DOHH2 (cell line): Measurements from ENCODE around the gene MGAT4B.

Source experiments
- H3F3A ChIP-seq: fragments of 200-600 bp; sonication (generic), shearing (Covaris generic); 2 replicates; pipeline ENCODE4 v1.6.0; 2016; ENCODE audit warnings: antibody characterized with exemption, mild to moderate bottlenecking; ENCODE audit not compliant: control insufficient read depth, insufficient read depth
- H3K27ac ChIP-seq: fragments of 200-600 bp; sonication (generic); 2 replicates; pipeline ENCODE4 v1.5.1; 2014; ENCODE audit warnings: low read depth, mild to moderate bottlenecking, low read length, moderate library complexity
- H3K27me3 ChIP-seq: fragments of 200-600 bp; sonication (generic); 2 replicates; pipeline ENCODE4 v1.6.1; 2014; ENCODE audit warnings: mild to moderate bottlenecking, low read length, mixed read lengths; ENCODE audit not compliant: control insufficient read depth
- H3K36me3 ChIP-seq: fragments of 200-600 bp; sonication (generic); 2 replicates; pipeline ENCODE4 v1.6.1; 2014; ENCODE audit warnings: mild to moderate bottlenecking, low read length, moderate library complexity, mixed read lengths; ENCODE audit not compliant: control insufficient read depth
- H3K4me1 ChIP-seq: fragments of 200-600 bp; sonication (generic); 2 replicates; pipeline ENCODE4 v1.6.1; 2014; ENCODE audit warnings: mild to moderate bottlenecking, low read length, mixed read lengths; ENCODE audit not compliant: control insufficient read depth
- H3K4me2 ChIP-seq: fragments of 200-600 bp; sonication (generic); 2 replicates; pipeline ENCODE4 v1.6.0; 2014; ENCODE audit warnings: mild to moderate bottlenecking, low read length, moderate library complexity
- H3K4me3 ChIP-seq: fragments of 200-600 bp; sonication (generic); 2 replicates; pipeline ENCODE4 v1.5.1; 2014; ENCODE audit warnings: mild to moderate bottlenecking, low read length, mixed read lengths
- H3K79me2 ChIP-seq: fragments of 200-600 bp; sonication (generic); 2 replicates; pipeline ENCODE4 v1.6.1; 2014; ENCODE audit warnings: mild to moderate bottlenecking, low read length, mixed read lengths; ENCODE audit not compliant: control insufficient read depth
- H3K9me2 ChIP-seq: fragments of 200-600 bp; sonication (generic); replicated peaks from 2 replicates; pipeline ENCODE4 v1.6.1; 2014; ENCODE audit warnings: mild to moderate bottlenecking, low read length, mixed read lengths; ENCODE audit not compliant: control insufficient read depth
- H3K9me3 ChIP-seq: fragments of 200-600 bp; sonication (generic); 2 replicates; pipeline ENCODE4 v1.6.1; 2014; ENCODE audit warnings: antibody characterized with exemption, low read length, mixed read lengths; ENCODE audit not compliant: control insufficient read depth, insufficient read depth
- H4K20me1 ChIP-seq: fragments of 200-600 bp; sonication (generic); 2 replicates; pipeline ENCODE4 v1.6.0; 2014; ENCODE audit warnings: low read depth, mild to moderate bottlenecking, antibody characterized with exemption, low read length, moderate library complexity; ENCODE audit not compliant: control insufficient read depth, insufficient read depth
- EZH2phosphoT487 ChIP-seq: fragments of 200-600 bp; sonication (generic); IDR thresholded peaks from 2 replicates; pipeline ENCODE4 v1.6.1; 2017; ENCODE audit warnings: borderline replicate concordance, mild to moderate bottlenecking, antibody characterized with exemption, low read length, moderate library complexity, mixed read lengths
- TF ChIP-seq, protein P1 (sequence below): fragments of 200-600 bp; sonication (generic); IDR thresholded peaks from one replicate; pipeline ENCODE4 v1.5.1; 2014; ENCODE audit warnings: antibody characterized with exemption, mild to moderate bottlenecking, low read depth, low read length; ENCODE audit not compliant: poor library complexity, severe bottlenecking

Gene MGAT4B

DNA sequence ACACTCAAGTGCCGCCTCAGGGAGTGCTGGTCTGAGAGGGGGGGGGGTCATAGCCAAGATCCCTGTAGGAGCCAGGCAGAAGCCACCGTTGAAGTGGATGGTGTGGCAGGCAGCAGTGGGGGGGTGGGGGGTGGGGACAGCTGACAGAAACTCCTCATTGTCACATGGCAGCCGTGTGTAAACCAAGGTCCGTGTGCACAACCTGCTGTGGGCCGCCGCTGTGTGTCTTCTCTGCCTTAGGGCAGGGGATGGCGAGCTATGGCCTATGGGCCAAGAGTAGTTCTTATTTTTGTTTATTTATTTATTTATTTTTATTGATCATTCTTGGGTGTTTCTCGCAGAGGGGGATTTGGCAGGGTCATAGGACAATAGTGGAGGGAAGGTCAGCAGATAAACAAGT lies 27.5 kb upstream of the MGAT4B start:
- TF ChIP-seq, protein P1, sequence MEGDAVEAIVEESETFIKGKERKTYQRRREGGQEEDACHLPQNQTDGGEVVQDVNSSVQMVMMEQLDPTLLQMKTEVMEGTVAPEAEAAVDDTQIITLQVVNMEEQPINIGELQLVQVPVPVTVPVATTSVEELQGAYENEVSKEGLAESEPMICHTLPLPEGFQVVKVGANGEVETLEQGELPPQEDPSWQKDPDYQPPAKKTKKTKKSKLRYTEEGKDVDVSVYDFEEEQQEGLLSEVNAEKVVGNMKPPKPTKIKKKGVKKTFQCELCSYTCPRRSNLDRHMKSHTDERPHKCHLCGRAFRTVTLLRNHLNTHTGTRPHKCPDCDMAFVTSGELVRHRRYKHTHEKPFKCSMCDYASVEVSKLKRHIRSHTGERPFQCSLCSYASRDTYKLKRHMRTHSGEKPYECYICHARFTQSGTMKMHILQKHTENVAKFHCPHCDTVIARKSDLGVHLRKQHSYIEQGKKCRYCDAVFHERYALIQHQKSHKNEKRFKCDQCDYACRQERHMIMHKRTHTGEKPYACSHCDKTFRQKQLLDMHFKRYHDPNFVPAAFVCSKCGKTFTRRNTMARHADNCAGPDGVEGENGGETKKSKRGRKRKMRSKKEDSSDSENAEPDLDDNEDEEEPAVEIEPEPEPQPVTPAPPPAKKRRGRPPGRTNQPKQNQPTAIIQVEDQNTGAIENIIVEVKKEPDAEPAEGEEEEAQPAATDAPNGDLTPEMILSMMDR: no peak
- TF ChIP-seq EZH2phosphoT487: no peak
- Histone ChIP-seq H3K9me3 (no peaks in the 10 kb centered on the region), H3K27ac (no peak overlapping the region), H4K20me1 (no peaks in the 10 kb centered on the region), H3K79me2 (no peaks in the 10 kb centered on the region), H3K4me3 (no peak overlapping the region), H3K4me1 (no peaks in the 10 kb centered on the region), H3F3A (no peaks in the 10 kb centered on the region), H3K9me2 (no peaks in the 10 kb centered on the region), H3K36me3 (peaks cover 53% of the 10 kb centered on the region), H3K4me2 (no peak overlapping the region), H3K27me3 (no peaks in the 10 kb centered on the region)

DNA sequence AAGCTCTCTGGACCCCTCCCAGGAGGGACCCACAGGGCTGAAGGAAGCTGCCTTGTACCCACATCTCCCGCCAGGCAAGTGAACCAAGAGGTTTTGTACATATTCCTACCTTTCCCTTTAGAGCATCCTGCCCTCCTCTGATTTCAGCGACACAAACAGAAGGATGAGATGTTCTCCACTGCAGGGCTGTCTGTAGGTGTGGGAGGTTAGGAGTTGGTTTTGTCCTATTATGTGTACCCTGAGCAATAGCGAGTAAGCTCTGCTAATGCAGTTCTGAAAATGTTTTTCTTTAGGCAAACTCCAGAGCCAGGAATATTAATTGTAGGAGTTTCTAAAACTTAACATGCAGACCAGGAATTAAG lies 27.0 kb upstream of the MGAT4B start:
- H3K9me3 ChIP-seq: no peaks in the 10 kb centered on the region
- H3F3A ChIP-seq: no peaks in the 10 kb centered on the region
- H3K27me3 ChIP-seq: no peaks in the 10 kb centered on the region
- H3K36me3 ChIP-seq: peaks cover 57% of the 10 kb centered on the region
- no peaks in the 10 kb centered on the region for H3K4me1 ChIP-seq
- TF ChIP-seq, protein P1: no peak
- TF ChIP-seq EZH2phosphoT487: no peak
- H3K4me3 ChIP-seq: no peak overlapping the region
- no peak overlapping the region for H3K27ac ChIP-seq
- H3K9me2 ChIP-seq: no peaks in the 10 kb centered on the region
- H4K20me1 ChIP-seq: no peaks in the 10 kb centered on the region
- H3K79me2 ChIP-seq: no peaks in the 10 kb centered on the region
- no peak overlapping the region for H3K4me2 ChIP-seq

DNA sequence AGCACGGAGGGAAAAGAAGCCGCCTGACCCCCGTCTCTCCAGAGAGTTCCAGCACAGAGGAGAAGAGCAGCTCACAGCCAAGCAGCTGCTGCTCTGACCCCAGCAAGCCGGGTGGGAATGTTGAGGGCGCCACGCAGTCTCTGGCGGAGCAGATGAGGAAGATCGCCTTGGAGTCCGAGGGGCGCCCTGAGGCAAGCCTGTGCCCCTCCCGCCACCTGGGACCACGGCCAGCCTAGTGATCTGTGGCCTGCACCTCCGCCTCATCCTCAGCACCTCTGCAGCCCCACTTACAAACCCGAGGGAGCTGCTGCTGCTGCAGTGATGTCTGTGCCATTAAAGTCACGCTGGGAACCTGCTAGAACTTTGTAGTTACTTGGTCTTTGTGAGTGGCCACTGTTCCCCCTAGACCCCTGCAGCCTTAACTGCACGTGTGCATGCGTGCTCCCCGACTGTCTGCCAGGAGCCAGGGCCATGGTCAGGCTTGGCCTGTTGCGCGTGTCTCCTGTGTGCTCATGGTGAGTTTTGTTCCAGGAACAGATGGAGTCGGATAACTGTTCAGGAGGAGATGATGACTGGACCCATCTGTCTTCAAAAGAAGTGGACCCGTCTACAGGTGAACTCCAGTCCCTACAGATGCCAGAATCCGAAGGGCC lies 26.5 kb upstream of the MGAT4B start:
- Histone ChIP-seq H3K4me3 (no peak overlapping the region), H3K79me2 (no peaks in the 10 kb centered on the region), H3F3A (no peaks in the 10 kb centered on the region), H3K27ac (no peak overlapping the region), H3K27me3 (no peaks in the 10 kb centered on the region), H3K4me1 (no peaks in the 10 kb centered on the region), H3K36me3 (peaks cover 59% of the 10 kb centered on the region), H4K20me1 (no peaks in the 10 kb centered on the region), H3K9me2 (no peaks in the 10 kb centered on the region), H3K4me2 (no peak overlapping the region), H3K9me3 (no peaks in the 10 kb centered on the region)
- TF ChIP-seq EZH2phosphoT487: no peak
- TF ChIP-seq, protein P1: no peak
